WTC11 (cell line): ENCODE data around the gene TUBGCP4.

Experiments used
- ZNF121 ChIP-seq: sonication (generic); formaldehyde crosslinking; IDR thresholded peaks from 2 replicates; pipeline ENCODE4 v1.8.0; 2023; ENCODE audit warnings: missing genetic modification reagents
- ZNF138 ChIP-seq: sonication (generic); formaldehyde crosslinking; conservative IDR thresholded peaks from 2 replicates; pipeline ENCODE4 v1.8.1; 2022; ENCODE audit warnings: mild to moderate bottlenecking, moderate library complexity, missing genetic modification reagents
- ZNF396 ChIP-seq: fragments of 250-450 bp; sonication (Bioruptor Pico); IDR thresholded peaks from 2 replicates; pipeline ENCODE4 v1.8.0; 2021; ENCODE audit warnings: mild to moderate bottlenecking, moderate library complexity, borderline replicate concordance
- ZNF416 ChIP-seq: fragments of 250-450 bp; sonication (Bioruptor Pico); IDR thresholded peaks from 2 replicates; pipeline ENCODE4 v1.9.0; 2021; ENCODE audit warnings: mild to moderate bottlenecking, inconsistent platforms
- TF ChIP-seq, protein P1 (sequence below): fragments of 200-600 bp; IDR thresholded peaks from 2 replicates; pipeline ENCODE4 v1.8.0; 2022; ENCODE audit warnings: antibody characterized with exemption
- TF ChIP-seq, protein P2 (sequence below): sonication (generic); formaldehyde crosslinking; IDR thresholded peaks from 2 replicates; pipeline ENCODE4 v1.8.1; 2023; ENCODE audit warnings: mild to moderate bottlenecking, moderate library complexity, missing genetic modification reagents

DNA sequence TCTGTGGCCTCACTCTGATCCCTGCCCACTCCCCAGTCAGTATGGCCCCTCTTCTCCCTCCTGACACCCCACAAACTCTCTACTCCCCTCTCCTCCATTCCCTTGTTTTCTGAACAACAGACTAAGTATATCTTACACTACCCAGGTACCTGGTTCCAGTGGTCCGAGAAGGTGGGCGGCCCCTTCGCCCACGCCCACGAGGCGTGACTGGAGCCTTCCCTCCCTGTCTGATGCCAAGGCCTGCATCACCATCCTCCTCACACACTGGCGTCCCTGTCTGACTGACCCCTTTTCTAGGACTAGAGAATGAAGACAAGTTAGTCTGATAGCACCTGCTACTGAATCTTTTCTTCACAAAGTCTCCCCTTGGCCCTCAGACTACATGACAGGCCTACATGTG, 50.0 kb downstream of the TUBGCP4 start:
- no peak for TF ChIP-seq ZNF138
- TF ChIP-seq, protein P1, sequence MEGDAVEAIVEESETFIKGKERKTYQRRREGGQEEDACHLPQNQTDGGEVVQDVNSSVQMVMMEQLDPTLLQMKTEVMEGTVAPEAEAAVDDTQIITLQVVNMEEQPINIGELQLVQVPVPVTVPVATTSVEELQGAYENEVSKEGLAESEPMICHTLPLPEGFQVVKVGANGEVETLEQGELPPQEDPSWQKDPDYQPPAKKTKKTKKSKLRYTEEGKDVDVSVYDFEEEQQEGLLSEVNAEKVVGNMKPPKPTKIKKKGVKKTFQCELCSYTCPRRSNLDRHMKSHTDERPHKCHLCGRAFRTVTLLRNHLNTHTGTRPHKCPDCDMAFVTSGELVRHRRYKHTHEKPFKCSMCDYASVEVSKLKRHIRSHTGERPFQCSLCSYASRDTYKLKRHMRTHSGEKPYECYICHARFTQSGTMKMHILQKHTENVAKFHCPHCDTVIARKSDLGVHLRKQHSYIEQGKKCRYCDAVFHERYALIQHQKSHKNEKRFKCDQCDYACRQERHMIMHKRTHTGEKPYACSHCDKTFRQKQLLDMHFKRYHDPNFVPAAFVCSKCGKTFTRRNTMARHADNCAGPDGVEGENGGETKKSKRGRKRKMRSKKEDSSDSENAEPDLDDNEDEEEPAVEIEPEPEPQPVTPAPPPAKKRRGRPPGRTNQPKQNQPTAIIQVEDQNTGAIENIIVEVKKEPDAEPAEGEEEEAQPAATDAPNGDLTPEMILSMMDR: no peak
- TF ChIP-seq ZNF396: no peak
- no peak for TF ChIP-seq ZNF416 (CRISPR knock-in tag)
- no peak for TF ChIP-seq ZNF121 (CRISPR knock-in tag)
- TF ChIP-seq, protein P2, sequence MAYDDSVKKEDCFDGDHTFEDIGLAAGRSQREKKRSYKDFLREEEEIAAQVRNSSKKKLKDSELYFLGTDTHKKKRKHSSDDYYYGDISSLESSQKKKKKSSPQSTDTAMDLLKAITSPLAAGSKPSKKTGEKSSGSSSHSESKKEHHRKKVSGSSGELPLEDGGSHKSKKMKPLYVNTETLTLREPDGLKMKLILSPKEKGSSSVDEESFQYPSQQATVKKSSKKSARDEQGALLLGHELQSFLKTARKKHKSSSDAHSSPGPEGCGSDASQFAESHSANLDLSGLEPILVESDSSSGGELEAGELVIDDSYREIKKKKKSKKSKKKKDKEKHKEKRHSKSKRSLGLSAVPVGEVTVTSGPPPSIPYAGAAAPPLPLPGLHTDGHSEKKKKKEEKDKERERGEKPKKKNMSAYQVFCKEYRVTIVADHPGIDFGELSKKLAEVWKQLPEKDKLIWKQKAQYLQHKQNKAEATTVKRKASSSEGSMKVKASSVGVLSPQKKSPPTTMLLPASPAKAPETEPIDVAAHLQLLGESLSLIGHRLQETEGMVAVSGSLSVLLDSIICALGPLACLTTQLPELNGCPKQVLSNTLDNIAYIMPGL (CRISPR knock-in tag): no peak
